ENCODE measurements around the gene STXBP5L. TPM values are rescaled to one million over a fixed set of nuclear protein-coding genes. Genes with fewer than 3 reads are reported as not detected.
"Not testable (repeated sequence)": the region's sequence is repeated elsewhere in the genome, so short reads cannot be mapped to it uniquely, and the experiment has no call there.

The STXBP5L gene
- total RNA-seq, 4 donors from 2014 or later, result 0.29 to 0.99 (median 0.56) TPM

GRCh38 chr3:121064121-121064520 is 156.1 kb downstream of the STXBP5L start:
- WGBS, result 86% methylated on average over 6 of the region's 6 CpGs
- no peaks in the 10 kb centered on the region for H3K9me3 ChIP-seq
- no peaks in the 10 kb centered on the region for H3K4me1 ChIP-seq
- no peaks in the 10 kb centered on the region for H3K36me3 ChIP-seq
- intact Hi-C loops (cut with DNase I), result no loop called here
- no peak overlapping the region for H3K27ac ChIP-seq (replicated peaks in 1 of 4)
- no peak overlapping the region for H3K4me3 ChIP-seq
- DNase-seq (ENCODE audit: extremely low spot score), result no peak
- TF ChIP-seq POLR2A (IDR thresholded peaks at IDR 0.05; ENCODE audit: low read depth) (no peak), POLR2AphosphoS5 (IDR thresholded peaks at IDR 0.05) (no peak), EP300 (IDR thresholded peaks at IDR 0.05) (no peak)
- TF ChIP-seq, protein P1, sequence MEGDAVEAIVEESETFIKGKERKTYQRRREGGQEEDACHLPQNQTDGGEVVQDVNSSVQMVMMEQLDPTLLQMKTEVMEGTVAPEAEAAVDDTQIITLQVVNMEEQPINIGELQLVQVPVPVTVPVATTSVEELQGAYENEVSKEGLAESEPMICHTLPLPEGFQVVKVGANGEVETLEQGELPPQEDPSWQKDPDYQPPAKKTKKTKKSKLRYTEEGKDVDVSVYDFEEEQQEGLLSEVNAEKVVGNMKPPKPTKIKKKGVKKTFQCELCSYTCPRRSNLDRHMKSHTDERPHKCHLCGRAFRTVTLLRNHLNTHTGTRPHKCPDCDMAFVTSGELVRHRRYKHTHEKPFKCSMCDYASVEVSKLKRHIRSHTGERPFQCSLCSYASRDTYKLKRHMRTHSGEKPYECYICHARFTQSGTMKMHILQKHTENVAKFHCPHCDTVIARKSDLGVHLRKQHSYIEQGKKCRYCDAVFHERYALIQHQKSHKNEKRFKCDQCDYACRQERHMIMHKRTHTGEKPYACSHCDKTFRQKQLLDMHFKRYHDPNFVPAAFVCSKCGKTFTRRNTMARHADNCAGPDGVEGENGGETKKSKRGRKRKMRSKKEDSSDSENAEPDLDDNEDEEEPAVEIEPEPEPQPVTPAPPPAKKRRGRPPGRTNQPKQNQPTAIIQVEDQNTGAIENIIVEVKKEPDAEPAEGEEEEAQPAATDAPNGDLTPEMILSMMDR (IDR thresholded peaks at IDR 0.05), result no peak
- no peaks in the 10 kb centered on the region for H3K27me3 ChIP-seq

DNA sequence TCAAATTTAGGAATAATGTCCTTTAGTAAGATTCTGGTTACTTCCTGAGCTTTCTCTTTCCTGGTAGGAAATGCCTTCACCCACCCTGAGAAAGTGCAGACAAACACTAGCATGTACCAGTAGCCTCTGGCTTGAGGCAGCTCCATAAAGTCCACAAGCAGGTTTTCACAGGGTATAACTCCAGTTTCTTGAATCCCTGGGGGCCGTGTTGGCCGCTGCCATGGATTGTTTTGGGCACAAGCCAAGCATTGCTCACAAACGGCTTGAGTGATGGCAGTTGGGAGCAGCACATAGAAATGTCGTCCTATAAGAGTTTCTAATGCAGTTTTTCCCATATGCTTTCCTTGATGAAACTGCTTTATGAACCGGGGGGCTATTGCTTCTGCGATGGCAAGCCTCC is 164.1 kb downstream of the STXBP5L start:
- TF ChIP-seq POLR2AphosphoS5 (IDR thresholded peaks at IDR 0.05), result no peak
- no peak for TF ChIP-seq EP300 (IDR thresholded peaks at IDR 0.05)
- TF ChIP-seq POLR2A (IDR thresholded peaks at IDR 0.05; ENCODE audit: low read depth), result no peak
- TF ChIP-seq, protein P1 (IDR thresholded peaks at IDR 0.05), result no peak
- intact Hi-C loops (cut with DNase I), result no loop called here
- no peaks in the 10 kb centered on the region for H3K4me1 ChIP-seq
- H3K27me3 ChIP-seq, result no peaks in the 10 kb centered on the region
- H3K9me3 ChIP-seq, result no peaks in the 10 kb centered on the region
- no peak overlapping the region for H3K4me3 ChIP-seq
- DNase-seq (ENCODE audit: extremely low spot score), result no peak
- no peak overlapping the region for H3K27ac ChIP-seq (replicated peaks in 1 of 4)
- WGBS, result 74% methylated on average over 4 of the region's 6 CpGs
- H3K36me3 ChIP-seq, result no peaks in the 10 kb centered on the region

DNA sequence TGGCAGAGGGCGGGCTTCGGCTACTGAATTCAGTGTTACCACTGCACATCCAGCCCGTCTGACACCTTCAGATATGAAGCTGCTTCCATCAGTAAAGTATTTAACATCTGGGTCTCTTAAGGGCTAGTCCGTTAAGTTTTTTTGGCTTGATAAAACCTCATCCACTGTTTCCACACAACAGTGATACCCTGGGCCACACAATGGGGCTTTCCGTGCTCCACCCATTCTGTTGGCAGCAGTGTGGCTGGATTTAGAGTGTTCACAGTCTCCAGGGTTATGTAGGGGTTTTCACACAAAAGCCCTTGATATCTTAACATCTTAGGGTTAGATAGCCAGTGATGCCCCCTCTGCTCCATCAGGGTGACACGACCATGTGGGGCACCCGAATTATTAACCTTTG is 165.0 kb downstream of the STXBP5L start:
- no peaks in the 10 kb centered on the region for H3K36me3 ChIP-seq
- DNase-seq (ENCODE audit: extremely low spot score), result no peak
- intact Hi-C loops (cut with DNase I), result no loop called here
- H3K27me3 ChIP-seq, result no peaks in the 10 kb centered on the region
- no peak overlapping the region for H3K4me3 ChIP-seq
- TF ChIP-seq, protein P1 (IDR thresholded peaks at IDR 0.05), result no peak
- no peak for TF ChIP-seq POLR2A (IDR thresholded peaks at IDR 0.05; ENCODE audit: low read depth)
- TF ChIP-seq EP300 (IDR thresholded peaks at IDR 0.05), result no peak
- TF ChIP-seq POLR2AphosphoS5 (IDR thresholded peaks at IDR 0.05), result no peak
- H3K4me1 ChIP-seq, result no peaks in the 10 kb centered on the region
- no peaks in the 10 kb centered on the region for H3K9me3 ChIP-seq
- WGBS, result 86% methylated on average over 6 of the region's 7 CpGs
- H3K27ac ChIP-seq (replicated peaks in 1 of 4), result no peak overlapping the region

- TF ChIP-seq, protein P1 (IDR thresholded peaks at IDR 0.05), result no peak
- no peak for TF ChIP-seq POLR2AphosphoS5 (IDR thresholded peaks at IDR 0.05)
- no peak for TF ChIP-seq POLR2A (IDR thresholded peaks at IDR 0.05; ENCODE audit: low read depth)
- no peak for TF ChIP-seq EP300 (IDR thresholded peaks at IDR 0.05)
- 90% methylated on average over 3 of the region's 3 CpGs for WGBS
Measured at GRCh38 chr3:121075191-121075590, 167.2 kb downstream of the STXBP5L start.

GRCh38 chr3:121078378-121079101 is 170.5 kb downstream of the STXBP5L start:
- DNase-seq (ENCODE audit: extremely low spot score); H3K4me3 ChIP-seq; intact Hi-C loops (cut with DNase I); H3K27ac ChIP-seq (replicated peaks in 1 of 4); H3K4me1 ChIP-seq; H3K27me3 ChIP-seq; H3K36me3 ChIP-seq: not testable (repeated sequence)
- H3K9me3 ChIP-seq, result peaks cover 0 to 19% (median 5%) of the 10 kb centered on the region in 4 donors
- 95% methylated on average over 7 of the region's 22 CpGs for WGBS

More at GRCh38 chr3:121075191-121075590, 167.2 kb downstream of the STXBP5L start:
- Histone ChIP-seq H3K4me1 (no peaks in the 10 kb centered on the region), H3K4me3 (no peak overlapping the region), H3K9me3 (peaks cover 0 to 14% (median 3%) of the 10 kb centered on the region in 4 donors), H3K27me3 (no peaks in the 10 kb centered on the region), H3K36me3 (no peaks in the 10 kb centered on the region), H3K27ac (replicated peaks in 1 of 4) (no peak overlapping the region)
- DNase-seq (ENCODE audit: extremely low spot score), result no peak
- intact Hi-C loops (cut with DNase I), result no loop called here

Measured in esophagus muscularis mucosa (tissue), 4 donors.